Upper lobe of left lung (tissue), 6 donors: Measurements from ENCODE around the gene SLC30A1. TPM values are rescaled to one million over a fixed set of nuclear protein-coding genes. Genes with fewer than 3 reads are reported as not detected.

Experiments used
- ATAC-seq, 2 donors: fragments of 200-7000 bp; cut with Tn5 transposase; one replicate each; pipeline ENCODE4 v1.9.1; 2022; ENCODE audit warnings: mild to moderate bottlenecking in 2 of 2, moderate library complexity in 2 of 2; ENCODE audit not compliant: low FRiP score in 2 of 2
- DNase-seq, 2 donors: peaks; one replicate each; pipeline ENCODE4 v3.0.0-alpha.2; 2019 to 2020
- H3K27ac ChIP-seq, 4 donors: fragments of 200-600 bp; sonication (generic); one replicate each; pipeline ENCODE4 v1.5.1; 2016 to 2019
- H3K27me3 ChIP-seq, 4 donors: fragments of 200-600 bp; sonication (generic); one replicate each; pipeline ENCODE4 v1.5.1; 2017 to 2019
- H3K36me3 ChIP-seq, 4 donors: fragments of 200-600 bp; sonication (generic); one replicate each; pipeline ENCODE4 v1.5.1; 2016 to 2019
- H3K4me1 ChIP-seq, 4 donors: fragments of 200-600 bp; sonication (generic); one replicate each; pipeline ENCODE4 v1.5.1; 2018 to 2019
- H3K4me3 ChIP-seq, 4 donors: fragments of 200-600 bp; sonication (generic); one replicate each; pipeline ENCODE4 v1.5.1; 2017 to 2019; ENCODE audit warnings: mild to moderate bottlenecking in 2 of 4, moderate library complexity in 1 of 4
- H3K9me3 ChIP-seq, 4 donors: fragments of 200-600 bp; sonication (generic); one replicate each; pipeline ENCODE4 v1.5.1; 2018 to 2019
- CTCF ChIP-seq, 6 experiments: fragments of 450-650 bp in 4 of 6; fragments of 200-600 bp in 2 of 6; sonication (generic) in 2 of 6; IDR thresholded peaks; one replicate each; pipeline ENCODE4 v1.5.1; 2016 to 2019; ENCODE audit warnings: antibody characterized with exemption in 6 of 6
- EP300 ChIP-seq, 4 donors: sonication (generic); formaldehyde crosslinking; IDR thresholded peaks; one replicate each; pipeline ENCODE4 v1.5.1; 2017; ENCODE audit warnings: antibody characterized with exemption in 4 of 4, control low read depth in 2 of 4
- POLR2A ChIP-seq, 4 donors: fragments of 450-650 bp; IDR thresholded peaks; one replicate each; pipeline ENCODE4 v1.5.1; 2016 to 2017; ENCODE audit warnings: antibody characterized with exemption in 4 of 4, mild to moderate bottlenecking in 2 of 4
- POLR2AphosphoS5 ChIP-seq, 2 donors: sonication (generic); formaldehyde crosslinking; IDR thresholded peaks; one replicate each; pipeline ENCODE4 v1.5.1; 2017; ENCODE audit warnings: antibody characterized with exemption in 2 of 2
- WGBS, 2 donors: methylation state at CpG; one replicate each; pipeline ENCODE4 v1.1.5; 2017 to 2018; 5-methylcytosine and 5-hydroxymethylcytosine counted together
- total RNA-seq, 6 donors: library from RNA; depleted of rRNA in 4 of 6; stranded (reverse); fragments of >200 nt in 4 of 6; gene quantifications; one replicate each; pipeline versions ENCODE4 v1.1.0 to v1.2.1, GENCODE V29; 2016 to 2021
- donor health status: DM: no; HTN: no; CAD: no; lungs with moderate emphysema.
- donor health status: DM: no; HTN: yes; CAD: no; lungs with severe emphysema.

Gene SLC30A1
- total RNA-seq, 6 donors from 2014 or later: 3.1 to 19.2 (median 13.2) TPM

- ATAC-seq (no peak), DNase-seq (peak in 1 of 2 donors; percentile 32)
- no peaks in the 10 kb centered on the region for H3K36me3 ChIP-seq
- H3K27me3 ChIP-seq: no peaks in the 10 kb centered on the region
- H3K4me3 ChIP-seq: no peak overlapping the region
- WGBS, 2 donors: 91 to 92% methylated on average over 4 to 5 of the region's 6 CpGs
- H3K27ac ChIP-seq: peak overlapping the region in 3 of 4 donors; percentile 47 to 60 (median 48)
- H3K4me1 ChIP-seq: peaks cover 0 to 10% (median 5%) of the 10 kb centered on the region in 4 donors
- TF ChIP-seq EP300 (IDR thresholded peaks at IDR 0.05) (no peak), POLR2AphosphoS5 (IDR thresholded peaks at IDR 0.05) (no peak), POLR2A (IDR thresholded peaks at IDR 0.05) (no peak), CTCF (IDR thresholded peaks at IDR 0.05) (no peak)
- H3K9me3 ChIP-seq: no peaks in the 10 kb centered on the region
These were observed 33.8 kb upstream of the SLC30A1 start for GRCh38 chr1:211612786-211613107.

DNA sequence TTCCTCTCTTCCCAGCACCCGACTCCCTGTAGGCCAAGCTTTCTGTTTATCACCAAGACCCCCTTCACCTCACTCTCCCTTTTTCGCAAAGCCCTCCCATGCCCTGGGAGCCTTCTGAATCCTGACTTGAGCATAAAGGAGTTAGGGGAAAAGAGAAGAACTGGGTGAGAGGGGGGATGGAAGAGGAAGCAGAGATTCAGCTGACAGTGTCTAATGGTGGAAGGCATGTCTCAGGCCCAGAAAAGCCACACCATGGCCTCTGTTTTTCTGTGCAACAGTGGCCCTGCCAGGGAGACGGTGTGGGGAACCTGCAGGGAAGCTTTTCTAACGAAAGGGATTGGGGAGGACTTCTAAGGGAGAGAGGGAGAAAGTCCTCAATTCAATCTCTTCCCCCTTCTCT is 32.9 kb upstream of the SLC30A1 start:
- Histone ChIP-seq H3K4me3 (no peak overlapping the region), H3K27ac (peak overlapping the region in 2 of 4 donors; percentile 27 to 42), H3K27me3 (no peaks in the 10 kb centered on the region), H3K36me3 (no peaks in the 10 kb centered on the region), H3K9me3 (no peaks in the 10 kb centered on the region), H3K4me1 (peaks cover 0 to 10% (median 7%) of the 10 kb centered on the region in 4 donors)
- ATAC-seq (no peak), DNase-seq (no peak)
- WGBS, 2 donors: 65 to 68% methylated on average over 4 of the region's 4 CpGs
- TF ChIP-seq EP300 (IDR thresholded peaks at IDR 0.05) (no peak), POLR2AphosphoS5 (IDR thresholded peaks at IDR 0.05) (no peak), CTCF (IDR thresholded peaks at IDR 0.05) (no peak), POLR2A (IDR thresholded peaks at IDR 0.05) (no peak)

GRCh38 chr1:211610779-211611556 is 32.0 kb upstream of the SLC30A1 start:
- Histone ChIP-seq H3K36me3 (no peaks in the 10 kb centered on the region), H3K9me3 (no peaks in the 10 kb centered on the region), H3K4me1 (peaks cover 0 to 10% (median 7%) of the 10 kb centered on the region in 4 donors), H3K27me3 (no peaks in the 10 kb centered on the region), H3K27ac (peak overlapping the region in 2 of 4 donors; percentile 27 to 42), H3K4me3 (no peak overlapping the region)
- TF ChIP-seq CTCF (IDR thresholded peaks at IDR 0.05) (no peak), POLR2AphosphoS5 (IDR thresholded peaks at IDR 0.05) (no peak), EP300 (IDR thresholded peaks at IDR 0.05) (no peak)
- peak in 1 of 2 donors; percentile 32 for ATAC-seq
- DNase-seq: no peak
- 48 to 56% methylated on average over 7 to 9 of the region's 9 CpGs for WGBS, 2 donors

GRCh38 chr1:211609120-211610024 is 30.4 kb upstream of the SLC30A1 start:
- ATAC-seq (no peak), DNase-seq (no peak)

More at GRCh38 chr1:211609120-211610024, 30.4 kb upstream of the SLC30A1 start:
- Histone ChIP-seq H3K9me3 (no peaks in the 10 kb centered on the region), H3K27me3 (no peaks in the 10 kb centered on the region), H3K36me3 (no peaks in the 10 kb centered on the region), H3K4me1 (peaks cover 0 to 15% (median 7%) of the 10 kb centered on the region in 4 donors), H3K4me3 (no peak overlapping the region), H3K27ac (no peak overlapping the region)
- WGBS, 2 donors: 72 to 82% methylated on average over 9 to 10 of the region's 10 CpGs
- TF ChIP-seq EP300 (IDR thresholded peaks at IDR 0.05) (no peak), POLR2AphosphoS5 (IDR thresholded peaks at IDR 0.05) (no peak), POLR2A (IDR thresholded peaks at IDR 0.05) (no peak), CTCF (IDR thresholded peaks at IDR 0.05) (no peak)
